SK-N-SH (cell line): ENCODE results near the gene SSR4. TPM values are rescaled to one million over a fixed set of nuclear protein-coding genes. Genes with fewer than 3 reads are reported as not detected.

Experiments used
- CTCF ChIA-PET: fragments of 300-600, 350-600 bp; formaldehyde crosslinking; extraction: SDS; loops from one replicate; lab custom pipeline; 2021; lab: Yijun Ruan, JAX
- POLR2A ChIA-PET: fragments of 350-600 bp; sonication (Branson Sonifier 250); formaldehyde crosslinking; extraction: SDS; loops from one replicate; lab custom pipeline; 2020; ENCODE audit warnings: antibody characterized with exemption, inconsistent platforms; lab: Yijun Ruan, JAX
- DNase-seq: peaks from one replicate; pipeline ENCODE4 v3.0.0; 2012
- H2AFZ ChIP-seq: fragments of 200-600 bp; sonication (generic); 2 replicates; pipeline ENCODE4 v1.8.1; 2016; ENCODE audit warnings: antibody characterized with exemption, mild to moderate bottlenecking, low read depth
- H3F3A ChIP-seq: fragments of 200-600 bp; sonication (generic); replicated peaks from 2 replicates; pipeline ENCODE3; 2016; ENCODE audit warnings: antibody characterized with exemption, mild to moderate bottlenecking; ENCODE audit not compliant: insufficient read depth
- H3K27ac ChIP-seq, 2 experiments: fragments of 200-500 bp in 1 of 2; fragments of 200-600 bp in 1 of 2; sonication (Bioruptor generic) in 1 of 2; sonication (generic), shearing (Covaris generic) in 1 of 2; 2 replicates each; pipeline versions ENCODE4 v1.5.1 to v1.6.1; 2014 to 2016; ENCODE audit warnings: low read depth in 2 of 2, inconsistent platforms in 1 of 2, low read length in 1 of 2, mild to moderate bottlenecking in 1 of 2, mixed read lengths in 1 of 2
- H3K27me3 ChIP-seq: fragments of 200-600 bp; sonication (generic), shearing (Covaris generic); 2 replicates; pipeline ENCODE4 v1.6.1; 2016; ENCODE audit warnings: mixed run types; ENCODE audit not compliant: insufficient read depth
- H3K36me3 ChIP-seq, 2 experiments: fragments of 200-500 bp in 1 of 2; fragments of 200-600 bp in 1 of 2; sonication (Bioruptor generic) in 1 of 2; sonication (generic) in 1 of 2; replicated peaks in 1 of 2; 2 replicates each; pipeline versions ENCODE3 to v1.5.1; 2014 to 2016; ENCODE audit warnings: low read length in 1 of 2, mild to moderate bottlenecking in 1 of 2; ENCODE audit not compliant: insufficient read depth in 2 of 2, control insufficient read depth in 1 of 2
- H3K4me1 ChIP-seq, 2 experiments: fragments of 200-500 bp in 1 of 2; fragments of 200-600 bp in 1 of 2; sonication (Bioruptor generic) in 1 of 2; sonication (generic), shearing (Covaris generic) in 1 of 2; 2 replicates each; pipeline versions ENCODE4 v1.5.1 to v1.6.1; 2014 to 2016; ENCODE audit warnings: low read depth in 1 of 2, low read length in 1 of 2, mixed run types in 1 of 2; ENCODE audit not compliant: insufficient read depth in 2 of 2, control insufficient read depth in 1 of 2
- H3K4me2 ChIP-seq: fragments of 200-600 bp; sonication (generic), shearing (Covaris generic); 2 replicates; pipeline ENCODE4 v1.6.1; 2017; ENCODE audit warnings: mixed run types
- H3K4me3 ChIP-seq, 2 experiments: fragments of 200-500 bp in 1 of 2; fragments of 200-600 bp in 1 of 2; sonication (Bioruptor generic) in 1 of 2; sonication (generic), shearing (Covaris generic) in 1 of 2; 2 replicates each; pipeline versions ENCODE4 v1.5.1 to v1.8.1; 2014 to 2016; ENCODE audit warnings: low read depth in 2 of 2, inconsistent platforms in 1 of 2, low read length in 1 of 2, mild to moderate bottlenecking in 1 of 2, mixed read lengths in 1 of 2, moderate library complexity in 1 of 2
- H3K79me2 ChIP-seq: fragments of 200-600 bp; sonication (generic); 2 replicates; pipeline ENCODE4 v1.8.1; 2017; ENCODE audit warnings: mild to moderate bottlenecking; ENCODE audit not compliant: insufficient read depth
- H3K9ac ChIP-seq: fragments of 200-600 bp; sonication (generic); 2 replicates; pipeline ENCODE4 v1.6.1; 2017; ENCODE audit warnings: mixed run types
- H3K9me2 ChIP-seq: fragments of 200-600 bp; sonication (generic); 2 replicates; pipeline ENCODE4 v1.6.1; 2017; ENCODE audit warnings: mixed run types
- H3K9me3 ChIP-seq: fragments of 200-600 bp; sonication (generic); 2 replicates; pipeline ENCODE4 v1.6.1; 2017; ENCODE audit warnings: mixed run types, mild to moderate bottlenecking, moderate library complexity
- H4K20me1 ChIP-seq: fragments of 200-600 bp; sonication (generic); 2 replicates; pipeline ENCODE4 v1.6.1; 2017; ENCODE audit warnings: mild to moderate bottlenecking, mixed run types; ENCODE audit not compliant: insufficient read depth
- CHD2 ChIP-seq: fragments of 150-350 bp; IDR thresholded peaks from 2 replicates; pipeline ENCODE4 v1.6.1; 2018; ENCODE audit warnings: low read length; ENCODE audit not compliant: partially characterized antibody
- ELF1 ChIP-seq: IDR thresholded peaks from 2 replicates; pipeline ENCODE4 v1.4.0; 2012
- EP300 ChIP-seq, 2 experiments: IDR thresholded peaks; 2 replicates each; pipeline versions ENCODE4 v1.4.0 to v1.6.1; 2012; ENCODE audit warnings: borderline replicate concordance in 1 of 2, low read depth in 1 of 2, low read length in 1 of 2
- EZH2phosphoT487 ChIP-seq: fragments of 200-600 bp; sonication (generic); IDR thresholded peaks from 2 replicates; pipeline ENCODE4 v1.6.1; 2017; ENCODE audit warnings: low read depth, mixed run types, mild to moderate bottlenecking, antibody characterized with exemption, moderate library complexity, borderline replicate concordance
- GATA2 ChIP-seq: sonication (generic); formaldehyde crosslinking; IDR thresholded peaks from 2 replicates; pipeline ENCODE4 v1.5.0; 2020; ENCODE audit warnings: mild to moderate bottlenecking, missing genetic modification reagents
- JUND ChIP-seq: IDR thresholded peaks from 2 replicates; pipeline ENCODE4 v1.4.0; 2012
- MXI1 ChIP-seq: IDR thresholded peaks from 2 replicates; pipeline ENCODE4 v1.6.1; 2012; ENCODE audit warnings: mild to moderate bottlenecking, low read depth, low read length, improper control_type of control experiment
- NFIC ChIP-seq: IDR thresholded peaks from 2 replicates; pipeline ENCODE4 v1.4.0; 2012; ENCODE audit warnings: borderline replicate concordance
- NRF1 ChIP-seq: IDR thresholded peaks from 2 replicates; pipeline ENCODE4 v1.6.1; 2012; ENCODE audit warnings: low read depth, mild to moderate bottlenecking, low read length
- RAD21 ChIP-seq: IDR thresholded peaks from 2 replicates; pipeline ENCODE4 v1.6.1; 2012; ENCODE audit warnings: mild to moderate bottlenecking, low read length
- RCOR1 ChIP-seq: fragments of 150-350 bp; IDR thresholded peaks from 2 replicates; pipeline ENCODE4 v1.6.1; 2017; ENCODE audit warnings: antibody characterized with exemption, low read length
- RFX5 ChIP-seq: IDR thresholded peaks from 2 replicates; pipeline ENCODE4 v1.6.1; 2012; ENCODE audit warnings: mild to moderate bottlenecking, improper control_type of control experiment, low read length
- RXRA ChIP-seq: IDR thresholded peaks from 2 replicates; pipeline ENCODE4 v1.4.0; 2012; ENCODE audit warnings: low read depth, mild to moderate bottlenecking, borderline replicate concordance
- SIN3A ChIP-seq: IDR thresholded peaks from 2 replicates; pipeline ENCODE4 v1.6.1; 2012; ENCODE audit warnings: low read depth, mild to moderate bottlenecking, low read length, moderate library complexity, borderline replicate concordance
- TEAD4 ChIP-seq: IDR thresholded peaks from 2 replicates; pipeline ENCODE4 v1.4.0; 2012; ENCODE audit warnings: mild to moderate bottlenecking, borderline replicate concordance; ENCODE audit not compliant: insufficient read depth
- YY1 ChIP-seq: IDR thresholded peaks from 2 replicates; pipeline ENCODE4 v1.4.0; 2012; ENCODE audit warnings: low read depth, mild to moderate bottlenecking
- WGBS: methylation state at CpG from one replicate; pipeline ENCODE4 v1.1.6; 2017; ENCODE audit warnings: low lambda C conversion rate; 5-methylcytosine and 5-hydroxymethylcytosine counted together
- polyA plus RNA-seq, 3 experiments: library from polyadenylated mRNA; depleted of rRNA; stranded (reverse); fragments of >200 nt; gene quantifications; 2 replicates each; pipeline ENCODE4 v1.2.3, GENCODE V29; 2012
- TF ChIP-seq, protein P1 (sequence below): IDR thresholded peaks from 2 replicates; pipeline ENCODE4; 2012
- TF ChIP-seq, protein P2 (sequence below): IDR thresholded peaks from 2 replicates; pipeline ENCODE4 v1.4.0; 2012; ENCODE audit warnings: low read depth, borderline replicate concordance
- TF ChIP-seq, protein P3 (sequence below): IDR thresholded peaks from 2 replicates; pipeline ENCODE4 v1.6.1; 2012; ENCODE audit warnings: mild to moderate bottlenecking, low read depth, low read length, moderate library complexity
- TF ChIP-seq, protein P4 (sequence below): fragments of 150-350 bp; IDR thresholded peaks from 2 replicates; pipeline ENCODE4 v1.6.1; 2017; ENCODE audit warnings: antibody characterized with exemption, low read length, low read depth, borderline replicate concordance

SSR4 gene
- polyA plus RNA-seq, 1 of the 3 experiments (the other 2 are of a cell fraction), result 367 TPM

DNA sequence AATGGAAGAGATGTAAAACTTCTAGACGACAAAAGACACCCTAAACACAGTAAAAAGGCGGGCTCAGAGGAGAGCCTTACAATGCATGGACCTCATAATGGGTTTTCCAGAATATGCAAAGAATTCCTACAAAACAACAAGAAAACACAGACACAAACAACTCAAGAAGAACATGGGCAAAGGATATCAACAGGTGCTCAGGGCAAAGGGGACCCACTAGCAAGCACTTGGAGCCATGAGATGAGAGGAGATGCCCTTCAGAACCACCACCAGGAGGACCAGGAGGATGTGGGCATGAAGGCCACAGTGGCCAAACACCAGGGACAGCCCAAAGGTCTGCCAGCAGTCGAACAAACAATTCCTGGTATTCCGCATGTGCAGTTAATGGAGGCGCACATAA is 18.7 kb downstream of the SSR4 start:
- POLR2A ChIA-PET, result no interaction called here
- Histone ChIP-seq H3K4me1 (peaks cover 0 to 14% of the 10 kb centered on the region in 2 experiments; a peak in 1 of 4 replicates), H3K79me2 (no peaks in the 10 kb centered on the region), H3K36me3 (no peaks in the 10 kb centered on the region), H3K4me2 (no peak overlapping the region), H3K9me3 (no peaks in the 10 kb centered on the region), H3K27ac (no peak overlapping the region), H3K9me2 (no peaks in the 10 kb centered on the region), H3K27me3 (peaks cover 30% of the 10 kb centered on the region; the same call in 1 of the 2 replicates), H3K4me3 (no peak overlapping the region), H2AFZ (no peak overlapping the region), H4K20me1 (no peaks in the 10 kb centered on the region), H3F3A (no peaks in the 10 kb centered on the region), H3K9ac (no peak overlapping the region)
- no peak for TF ChIP-seq RXRA
- DNase-seq, result no peak
- 45% methylated on average over 5 of the region's 5 CpGs for WGBS
- CTCF ChIA-PET, result no interaction called here

DNA sequence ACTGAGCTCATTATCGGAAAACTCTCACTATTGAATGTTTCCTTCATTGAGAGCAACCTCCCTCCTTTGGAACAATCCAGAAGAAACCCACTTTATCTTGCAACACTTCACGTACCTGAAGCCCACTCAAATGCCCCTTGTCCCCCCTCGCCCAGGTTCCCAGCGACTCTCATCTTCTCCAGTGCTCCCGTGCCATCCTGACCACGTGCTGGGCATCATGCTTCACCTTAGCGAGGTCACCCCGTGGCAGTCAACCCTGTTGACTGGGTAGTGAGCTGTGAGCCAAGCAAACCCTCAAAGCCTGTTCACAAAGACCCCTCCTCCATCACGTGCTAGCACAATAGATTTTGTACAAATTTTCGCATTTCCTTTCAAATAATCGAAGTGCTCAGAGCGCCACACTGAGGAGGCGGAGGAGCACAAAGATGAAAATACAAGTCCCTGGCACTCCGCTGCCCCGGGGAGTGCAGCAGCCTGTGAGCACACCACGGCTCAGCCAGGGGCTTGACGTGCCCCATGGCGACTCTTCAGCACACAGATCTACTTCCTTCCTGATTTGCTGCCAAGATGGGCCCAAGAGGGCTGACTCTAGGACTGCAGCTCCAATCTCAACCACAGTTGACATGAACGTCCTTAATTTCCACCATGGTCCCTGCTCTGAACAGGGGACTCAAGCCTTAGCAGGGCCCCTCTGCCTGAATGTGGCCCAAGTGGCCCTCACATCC is 20.3 kb downstream of the SSR4 start:
- H3K4me1 ChIP-seq, result peaks cover 0 to 22% of the 10 kb centered on the region in 2 experiments; a peak in 1 of 4 replicates
- H4K20me1 ChIP-seq, result no peaks in the 10 kb centered on the region
- no peak overlapping the region for H2AFZ ChIP-seq
- CTCF ChIA-PET, result no interaction called here
- H3K79me2 ChIP-seq, result no peaks in the 10 kb centered on the region
- no peak overlapping the region for H3K4me2 ChIP-seq
- no peaks in the 10 kb centered on the region for H3K9me3 ChIP-seq
- POLR2A ChIA-PET, result no interaction called here
- H3K9ac ChIP-seq, result no peak overlapping the region
- no peak overlapping the region for H3K27ac ChIP-seq
- H3K36me3 ChIP-seq, result no peaks in the 10 kb centered on the region
- no peaks in the 10 kb centered on the region for H3K9me2 ChIP-seq
- WGBS, result 44% methylated on average over 18 of the region's 19 CpGs
- DNase-seq, result no peak
- no peak for TF ChIP-seq EZH2phosphoT487
- TF ChIP-seq JUND, result no peak
- TF ChIP-seq NFIC, result no peak
- TF ChIP-seq TEAD4, result no peak
- TF ChIP-seq SIN3A, result no peak
- no peak for TF ChIP-seq RFX5
- no peak for TF ChIP-seq CHD2
- TF ChIP-seq YY1, result no peak
- no peak for TF ChIP-seq NRF1
- TF ChIP-seq, protein P1, sequence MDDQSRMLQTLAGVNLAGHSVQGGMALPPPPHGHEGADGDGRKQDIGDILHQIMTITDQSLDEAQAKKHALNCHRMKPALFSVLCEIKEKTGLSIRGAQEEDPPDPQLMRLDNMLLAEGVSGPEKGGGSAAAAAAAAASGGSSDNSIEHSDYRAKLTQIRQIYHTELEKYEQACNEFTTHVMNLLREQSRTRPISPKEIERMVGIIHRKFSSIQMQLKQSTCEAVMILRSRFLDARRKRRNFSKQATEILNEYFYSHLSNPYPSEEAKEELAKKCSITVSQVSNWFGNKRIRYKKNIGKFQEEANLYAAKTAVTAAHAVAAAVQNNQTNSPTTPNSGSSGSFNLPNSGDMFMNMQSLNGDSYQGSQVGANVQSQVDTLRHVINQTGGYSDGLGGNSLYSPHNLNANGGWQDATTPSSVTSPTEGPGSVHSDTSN, result no peak
- TF ChIP-seq GATA2, result no peak
- TF ChIP-seq, protein P2, sequence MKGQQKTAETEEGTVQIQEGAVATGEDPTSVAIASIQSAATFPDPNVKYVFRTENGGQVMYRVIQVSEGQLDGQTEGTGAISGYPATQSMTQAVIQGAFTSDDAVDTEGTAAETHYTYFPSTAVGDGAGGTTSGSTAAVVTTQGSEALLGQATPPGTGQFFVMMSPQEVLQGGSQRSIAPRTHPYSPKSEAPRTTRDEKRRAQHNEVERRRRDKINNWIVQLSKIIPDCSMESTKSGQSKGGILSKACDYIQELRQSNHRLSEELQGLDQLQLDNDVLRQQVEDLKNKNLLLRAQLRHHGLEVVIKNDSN, result no peak
- no peak for TF ChIP-seq ELF1
- TF ChIP-seq RAD21, result no peak
- no peak for TF ChIP-seq MXI1
- no peak for TF ChIP-seq RCOR1
- no peak for TF ChIP-seq EP300 (IDR thresholded peaks at IDR 0.05; ENCODE audit: borderline replicate concordance in 1 of 2, low read depth in 1 of 2, low read length in 1 of 2)
- TF ChIP-seq, protein P3, sequence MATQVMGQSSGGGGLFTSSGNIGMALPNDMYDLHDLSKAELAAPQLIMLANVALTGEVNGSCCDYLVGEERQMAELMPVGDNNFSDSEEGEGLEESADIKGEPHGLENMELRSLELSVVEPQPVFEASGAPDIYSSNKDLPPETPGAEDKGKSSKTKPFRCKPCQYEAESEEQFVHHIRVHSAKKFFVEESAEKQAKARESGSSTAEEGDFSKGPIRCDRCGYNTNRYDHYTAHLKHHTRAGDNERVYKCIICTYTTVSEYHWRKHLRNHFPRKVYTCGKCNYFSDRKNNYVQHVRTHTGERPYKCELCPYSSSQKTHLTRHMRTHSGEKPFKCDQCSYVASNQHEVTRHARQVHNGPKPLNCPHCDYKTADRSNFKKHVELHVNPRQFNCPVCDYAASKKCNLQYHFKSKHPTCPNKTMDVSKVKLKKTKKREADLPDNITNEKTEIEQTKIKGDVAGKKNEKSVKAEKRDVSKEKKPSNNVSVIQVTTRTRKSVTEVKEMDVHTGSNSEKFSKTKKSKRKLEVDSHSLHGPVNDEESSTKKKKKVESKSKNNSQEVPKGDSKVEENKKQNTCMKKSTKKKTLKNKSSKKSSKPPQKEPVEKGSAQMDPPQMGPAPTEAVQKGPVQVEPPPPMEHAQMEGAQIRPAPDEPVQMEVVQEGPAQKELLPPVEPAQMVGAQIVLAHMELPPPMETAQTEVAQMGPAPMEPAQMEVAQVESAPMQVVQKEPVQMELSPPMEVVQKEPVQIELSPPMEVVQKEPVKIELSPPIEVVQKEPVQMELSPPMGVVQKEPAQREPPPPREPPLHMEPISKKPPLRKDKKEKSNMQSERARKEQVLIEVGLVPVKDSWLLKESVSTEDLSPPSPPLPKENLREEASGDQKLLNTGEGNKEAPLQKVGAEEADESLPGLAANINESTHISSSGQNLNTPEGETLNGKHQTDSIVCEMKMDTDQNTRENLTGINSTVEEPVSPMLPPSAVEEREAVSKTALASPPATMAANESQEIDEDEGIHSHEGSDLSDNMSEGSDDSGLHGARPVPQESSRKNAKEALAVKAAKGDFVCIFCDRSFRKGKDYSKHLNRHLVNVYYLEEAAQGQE, result no peak
- TF ChIP-seq, protein P4, sequence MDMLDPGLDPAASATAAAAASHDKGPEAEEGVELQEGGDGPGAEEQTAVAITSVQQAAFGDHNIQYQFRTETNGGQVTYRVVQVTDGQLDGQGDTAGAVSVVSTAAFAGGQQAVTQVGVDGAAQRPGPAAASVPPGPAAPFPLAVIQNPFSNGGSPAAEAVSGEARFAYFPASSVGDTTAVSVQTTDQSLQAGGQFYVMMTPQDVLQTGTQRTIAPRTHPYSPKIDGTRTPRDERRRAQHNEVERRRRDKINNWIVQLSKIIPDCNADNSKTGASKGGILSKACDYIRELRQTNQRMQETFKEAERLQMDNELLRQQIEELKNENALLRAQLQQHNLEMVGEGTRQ, result no peak
- peaks cover 22% of the 10 kb centered on the region; the same call in 1 of the 2 replicates for H3K27me3 ChIP-seq
- H3K4me3 ChIP-seq, result no peak overlapping the region
- no peaks in the 10 kb centered on the region for H3F3A ChIP-seq
